GM23338 (cell line): ENCODE measurements around the gene PANK4. TPM values are rescaled to one million over a fixed set of nuclear protein-coding genes. Genes with fewer than 3 reads are reported as not detected.

Experiments
- ATAC-seq: fragments of 200-7000 bp; cut with Tn5 transposase; 3 replicates; pipeline ENCODE4 v1.9.1; 2020
- DNase-seq: peaks from one replicate; pipeline ENCODE4 v3.0.0-alpha.2; 2015; ENCODE audit warnings: low spot score
- H2AFZ ChIP-seq: fragments of 200-600 bp; sonication (generic); 2 replicates; pipeline ENCODE4 v1.8.0; 2016; ENCODE audit warnings: antibody characterized with exemption, mild to moderate bottlenecking, moderate library complexity
- H3F3A ChIP-seq: fragments of 200-600 bp; sonication (generic); replicated peaks from 2 replicates; pipeline ENCODE4 v1.8.0; 2017; ENCODE audit warnings: antibody characterized with exemption, mixed run types, low read depth
- H3K27ac ChIP-seq: fragments of 200-600 bp; sonication (generic); 2 replicates; pipeline ENCODE4 v1.6.1; 2016; ENCODE audit warnings: low read depth
- H3K27me3 ChIP-seq: fragments of 200-600 bp; sonication (generic); 2 replicates; pipeline ENCODE4 v1.8.0; 2016; ENCODE audit warnings: mild to moderate bottlenecking, mixed run types, moderate library complexity; ENCODE audit not compliant: insufficient read depth
- H3K36me3 ChIP-seq: fragments of 200-600 bp; sonication (generic); 2 replicates; pipeline ENCODE4 v1.8.0; 2016; ENCODE audit warnings: mild to moderate bottlenecking; ENCODE audit not compliant: insufficient read depth
- H3K4me1 ChIP-seq: fragments of 200-600 bp; sonication (generic); 2 replicates; pipeline ENCODE4 v1.8.0; 2016; ENCODE audit warnings: mild to moderate bottlenecking, moderate library complexity; ENCODE audit not compliant: insufficient read depth
- H3K4me2 ChIP-seq: fragments of 200-600 bp; sonication (generic); 2 replicates; pipeline ENCODE4 v1.7.1; 2017; ENCODE audit warnings: mixed run types
- H3K4me3 ChIP-seq: fragments of 200-600 bp; sonication (generic); 2 replicates; pipeline ENCODE4 v1.6.1; 2016; ENCODE audit warnings: mixed run types
- H3K79me2 ChIP-seq: fragments of 200-600 bp; sonication (generic); replicated peaks from 2 replicates; pipeline ENCODE4 v1.8.0; 2017; ENCODE audit warnings: mild to moderate bottlenecking; ENCODE audit not compliant: insufficient read depth
- H3K9me2 ChIP-seq: fragments of 200-600 bp; sonication (generic); 2 replicates; pipeline ENCODE4 v1.8.0; 2017; ENCODE audit not compliant: insufficient read depth
- H4K20me1 ChIP-seq: fragments of 200-600 bp; sonication (generic); replicated peaks from 2 replicates; pipeline ENCODE4 v1.8.0; 2017; ENCODE audit warnings: mild to moderate bottlenecking; ENCODE audit not compliant: insufficient read depth
- H3K27ac Mint-ChIP-seq: 2 replicates; pipeline ENCODE4 v1.8.0; 2020; ENCODE audit warnings: inconsistent platforms, mild to moderate bottlenecking, moderate library complexity, mixed read lengths
- H3K27me3 Mint-ChIP-seq: 3 replicates; pipeline ENCODE4 v1.8.0; 2022; ENCODE audit warnings: low read depth, mild to moderate bottlenecking, moderate library complexity, mixed read lengths, inconsistent platforms; ENCODE audit not compliant: insufficient read depth, poor library complexity
- H3K36me3 Mint-ChIP-seq: 3 replicates; pipeline ENCODE4 v1.8.0; 2021; ENCODE audit warnings: low read depth, mild to moderate bottlenecking, inconsistent platforms, moderate library complexity, mixed read lengths
- H3K4me1 Mint-ChIP-seq: 3 replicates; pipeline ENCODE4 v1.8.0; 2020; ENCODE audit warnings: mild to moderate bottlenecking, inconsistent platforms, mixed read lengths
- H3K4me3 Mint-ChIP-seq: 3 replicates; pipeline ENCODE4 v1.8.0; 2021; ENCODE audit warnings: moderate library complexity, mild to moderate bottlenecking, inconsistent platforms, mixed read lengths
- H3K9me3 Mint-ChIP-seq: 3 replicates; pipeline ENCODE4 v1.8.0; 2020; ENCODE audit warnings: moderate library complexity, mild to moderate bottlenecking, inconsistent platforms, mixed read lengths
- CREB1 ChIP-seq: fragments of 250-450 bp; sonication (Bioruptor Pico); IDR thresholded peaks from 2 replicates; pipeline ENCODE4 v1.5.0; 2020; ENCODE audit warnings: low read depth, mild to moderate bottlenecking, moderate library complexity
- ETS1 ChIP-seq: IDR thresholded peaks from 2 replicates; pipeline ENCODE4 v1.6.1; 2016; ENCODE audit warnings: antibody characterized with exemption
- EZH2 ChIP-seq: fragments of 200-600 bp; sonication (generic); IDR thresholded peaks from one replicate; pipeline ENCODE4 v1.8.0; 2017; ENCODE audit warnings: antibody characterized with exemption, mild to moderate bottlenecking, low read depth; ENCODE audit not compliant: unreplicated experiment
- EZH2phosphoT487 ChIP-seq: fragments of 200-600 bp; sonication (generic); IDR thresholded peaks from one replicate; pipeline ENCODE4 v1.8.1; 2018; ENCODE audit warnings: antibody characterized with exemption; ENCODE audit not compliant: unreplicated experiment
- JUNB ChIP-seq: IDR thresholded peaks from one replicate; pipeline ENCODE4 v1.6.1; 2016; ENCODE audit warnings: antibody characterized with exemption; ENCODE audit not compliant: unreplicated experiment
- NANOG ChIP-seq: IDR thresholded peaks from 2 replicates; pipeline ENCODE4 v1.6.1; 2016; ENCODE audit warnings: antibody characterized with exemption, borderline replicate concordance
- POLR2AphosphoS5 ChIP-seq: IDR thresholded peaks from 2 replicates; pipeline ENCODE4 v1.6.1; 2016; ENCODE audit warnings: antibody characterized with exemption, low read depth
- STAT1 ChIP-seq: IDR thresholded peaks from one replicate; pipeline ENCODE4 v1.6.1; 2016; ENCODE audit warnings: antibody characterized with exemption; ENCODE audit not compliant: unreplicated experiment
- ZNF114 ChIP-seq: fragments of 250-450 bp; sonication (Bioruptor Pico); IDR thresholded peaks from 2 replicates; pipeline ENCODE4 v1.5.0; 2020; ENCODE audit warnings: mild to moderate bottlenecking, moderate library complexity
- ZNF331 ChIP-seq: fragments of 250-450 bp; sonication (Bioruptor Pico); IDR thresholded peaks from 2 replicates; pipeline ENCODE4 v1.5.0; 2020; ENCODE audit warnings: low read depth, mild to moderate bottlenecking, moderate library complexity
- ZNF462 ChIP-seq: fragments of 250-450 bp; sonication (Bioruptor Pico); IDR thresholded peaks from 2 replicates; pipeline ENCODE4 v1.5.0; 2020; ENCODE audit warnings: mild to moderate bottlenecking, moderate library complexity
- polyA plus RNA-seq: library from polyadenylated mRNA; unstranded; fragments of >200 nt; fragmentation: Nextera tagmentation; extraction: Ambion mirVana; gene quantifications from 2 replicates; pipeline ENCODE4 v1.2.1, GENCODE V29; 2016
- total RNA-seq: library from RNA; depleted of rRNA; stranded (reverse); fragments of >200 nt; shearing (Covaris generic); gene quantifications from 2 replicates; pipeline ENCODE4 v1.2.3, GENCODE V29; 2014
- TF ChIP-seq, protein P1 (sequence below), 2 experiments: fragments of 200-600 bp in 1 of 2; sonication (generic) in 1 of 2; conservative IDR thresholded peaks; 2 replicates each; pipeline versions ENCODE4 v1.5.1 to v1.6.1; 2016 to 2017; ENCODE audit warnings: antibody characterized with exemption in 2 of 2, low read depth in 2 of 2, mild to moderate bottlenecking in 2 of 2, moderate library complexity in 1 of 2
- TF ChIP-seq, protein P2 (sequence below): IDR thresholded peaks from one replicate; pipeline ENCODE4 v1.6.1; 2018; ENCODE audit warnings: antibody characterized with exemption; ENCODE audit not compliant: unreplicated experiment

PANK4 gene
- total and polyA plus RNA-seq, 2 experiments from 2014 or later = 25.8 to 43.7 TPM

DNA sequence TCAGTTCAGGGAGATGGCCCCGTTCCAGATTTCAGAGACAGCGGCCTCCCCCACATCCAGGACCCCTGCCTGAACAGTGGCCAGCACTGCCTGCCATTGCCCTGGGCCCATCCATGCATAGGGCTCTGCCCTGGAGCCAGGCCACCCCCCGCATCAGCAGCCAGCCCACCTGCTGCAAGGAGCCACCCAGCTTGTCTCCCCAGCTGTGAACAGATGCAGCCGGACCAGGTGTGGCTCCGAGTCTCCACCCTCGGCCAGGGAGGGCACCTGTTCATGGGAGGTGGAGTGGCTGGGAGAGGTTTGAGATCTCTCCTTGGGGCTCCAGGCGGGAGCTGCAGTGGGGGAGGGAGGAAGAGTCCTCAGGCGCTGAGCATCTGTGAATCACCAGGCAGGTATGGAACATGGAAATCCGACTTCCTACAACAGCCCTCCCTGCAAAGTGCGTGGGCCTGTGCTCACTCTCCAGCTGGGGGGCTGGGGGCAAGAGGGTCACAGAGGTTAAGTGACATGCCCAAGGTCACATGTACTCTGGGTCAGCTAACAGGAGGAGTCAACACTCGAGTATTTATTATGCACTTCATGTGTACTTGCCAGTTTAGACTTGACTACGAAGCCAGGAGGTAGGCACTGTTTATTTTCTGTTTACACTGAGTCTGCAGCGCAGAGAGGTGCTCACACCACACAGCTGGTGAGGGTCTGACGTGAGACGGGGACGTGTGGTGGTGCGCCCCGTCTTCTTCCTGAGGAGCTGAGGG is 8.5 kb upstream of the PANK4 start:
- Histone ChIP-seq H3K27me3 (peaks cover 37% of the 10 kb centered on the region), H3K79me2 (no peaks in the 10 kb centered on the region), H3F3A (no peaks in the 10 kb centered on the region), H3K4me1 (peaks cover 9% of the 10 kb centered on the region), H3K27ac (no peak overlapping the region), H2AFZ (0 out of 2 replicates have a peak overlapping the region, but pooled peaks have one; percentile 56), H3K4me3 (no peak overlapping the region), H3K9me2 (no peaks in the 10 kb centered on the region), H3K4me2 (peak overlapping the region; percentile 60; the same call in 1 of the 2 replicates), H4K20me1 (no peaks in the 10 kb centered on the region), H3K36me3 (no peaks in the 10 kb centered on the region)
- Mint-ChIP-seq H3K9me3 (no peaks in the 10 kb centered on the region), H3K4me3 (peak overlapping the region; percentile 31; the same call in 2 of the 3 replicates), H3K4me1 (peaks cover 13% of the 10 kb centered on the region), H3K27ac (no peak overlapping the region), H3K36me3 (no peaks in the 10 kb centered on the region), H3K27me3 (peaks cover 41% of the 10 kb centered on the region)
- TF ChIP-seq ZNF462 (CRISPR knock-in tag) (no peak), STAT1 (no peak), POLR2AphosphoS5 (no peak), NANOG (no peak), EZH2phosphoT487 (no peak), CREB1 (no peak), ETS1 (no peak), ZNF331 (CRISPR knock-in tag) (no peak), JUNB (no peak), EZH2 (no peak), ZNF114 (CRISPR knock-in tag) (no peak)
- TF ChIP-seq, protein P1, sequence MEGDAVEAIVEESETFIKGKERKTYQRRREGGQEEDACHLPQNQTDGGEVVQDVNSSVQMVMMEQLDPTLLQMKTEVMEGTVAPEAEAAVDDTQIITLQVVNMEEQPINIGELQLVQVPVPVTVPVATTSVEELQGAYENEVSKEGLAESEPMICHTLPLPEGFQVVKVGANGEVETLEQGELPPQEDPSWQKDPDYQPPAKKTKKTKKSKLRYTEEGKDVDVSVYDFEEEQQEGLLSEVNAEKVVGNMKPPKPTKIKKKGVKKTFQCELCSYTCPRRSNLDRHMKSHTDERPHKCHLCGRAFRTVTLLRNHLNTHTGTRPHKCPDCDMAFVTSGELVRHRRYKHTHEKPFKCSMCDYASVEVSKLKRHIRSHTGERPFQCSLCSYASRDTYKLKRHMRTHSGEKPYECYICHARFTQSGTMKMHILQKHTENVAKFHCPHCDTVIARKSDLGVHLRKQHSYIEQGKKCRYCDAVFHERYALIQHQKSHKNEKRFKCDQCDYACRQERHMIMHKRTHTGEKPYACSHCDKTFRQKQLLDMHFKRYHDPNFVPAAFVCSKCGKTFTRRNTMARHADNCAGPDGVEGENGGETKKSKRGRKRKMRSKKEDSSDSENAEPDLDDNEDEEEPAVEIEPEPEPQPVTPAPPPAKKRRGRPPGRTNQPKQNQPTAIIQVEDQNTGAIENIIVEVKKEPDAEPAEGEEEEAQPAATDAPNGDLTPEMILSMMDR (conservative IDR thresholded peaks at IDR 0.05; ENCODE audit: low read depth in 2 of 2) = no peak
- TF ChIP-seq, protein P2, sequence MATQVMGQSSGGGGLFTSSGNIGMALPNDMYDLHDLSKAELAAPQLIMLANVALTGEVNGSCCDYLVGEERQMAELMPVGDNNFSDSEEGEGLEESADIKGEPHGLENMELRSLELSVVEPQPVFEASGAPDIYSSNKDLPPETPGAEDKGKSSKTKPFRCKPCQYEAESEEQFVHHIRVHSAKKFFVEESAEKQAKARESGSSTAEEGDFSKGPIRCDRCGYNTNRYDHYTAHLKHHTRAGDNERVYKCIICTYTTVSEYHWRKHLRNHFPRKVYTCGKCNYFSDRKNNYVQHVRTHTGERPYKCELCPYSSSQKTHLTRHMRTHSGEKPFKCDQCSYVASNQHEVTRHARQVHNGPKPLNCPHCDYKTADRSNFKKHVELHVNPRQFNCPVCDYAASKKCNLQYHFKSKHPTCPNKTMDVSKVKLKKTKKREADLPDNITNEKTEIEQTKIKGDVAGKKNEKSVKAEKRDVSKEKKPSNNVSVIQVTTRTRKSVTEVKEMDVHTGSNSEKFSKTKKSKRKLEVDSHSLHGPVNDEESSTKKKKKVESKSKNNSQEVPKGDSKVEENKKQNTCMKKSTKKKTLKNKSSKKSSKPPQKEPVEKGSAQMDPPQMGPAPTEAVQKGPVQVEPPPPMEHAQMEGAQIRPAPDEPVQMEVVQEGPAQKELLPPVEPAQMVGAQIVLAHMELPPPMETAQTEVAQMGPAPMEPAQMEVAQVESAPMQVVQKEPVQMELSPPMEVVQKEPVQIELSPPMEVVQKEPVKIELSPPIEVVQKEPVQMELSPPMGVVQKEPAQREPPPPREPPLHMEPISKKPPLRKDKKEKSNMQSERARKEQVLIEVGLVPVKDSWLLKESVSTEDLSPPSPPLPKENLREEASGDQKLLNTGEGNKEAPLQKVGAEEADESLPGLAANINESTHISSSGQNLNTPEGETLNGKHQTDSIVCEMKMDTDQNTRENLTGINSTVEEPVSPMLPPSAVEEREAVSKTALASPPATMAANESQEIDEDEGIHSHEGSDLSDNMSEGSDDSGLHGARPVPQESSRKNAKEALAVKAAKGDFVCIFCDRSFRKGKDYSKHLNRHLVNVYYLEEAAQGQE = no peak
- ATAC-seq (peak; percentile 10), DNase-seq (peak; percentile 40)
